Endothelial cell of umbilical vein (primary cell): ENCODE measurements around the gene ZNF81. TPM values are rescaled to one million over a fixed set of nuclear protein-coding genes. Genes with fewer than 3 reads are reported as not detected.
"Not testable (repeated sequence)": the region's sequence is repeated elsewhere in the genome, so short reads cannot be mapped to it uniquely, and the experiment has no call there.

Experiments
- BruUV-seq: library from RNA; stranded (reverse); fragments of 400-500 nt; replicated peaks from 2 replicates; lab custom pipeline; 2021; lab: Mats Ljungman, UMichigan
- CTCF ChIA-PET: fragments of 300-600, 350-600 bp; sonication (Branson Sonifier 250); formaldehyde crosslinking; loops from one replicate; lab custom pipeline; 2021; ENCODE audit warnings: antibody characterized with exemption, inconsistent platforms; lab: Charles Lee
- POLR2A ChIA-PET: fragments of 300-600, 350-600 bp; sonication (Branson Sonifier 250); formaldehyde crosslinking; loops from one replicate; lab custom pipeline; 2021; ENCODE audit warnings: antibody characterized with exemption, inconsistent platforms; lab: Charles Lee
- DNase-seq: peaks from one replicate; pipeline ENCODE4 v3.0.0-alpha.2; 2011; ENCODE audit warnings: low read depth, low spot score
- FAIRE-seq: peaks from 2 replicates; lab custom pipeline; 2011; peaks lifted over from hg19 to GRCh38; lab: Jason Lieb, UNC
- H2AFZ ChIP-seq: 2 replicates; pipeline ENCODE4 v1.6.0; 2012; ENCODE audit warnings: low read depth, low read length, control low read depth, inconsistent platforms
- H3K27ac ChIP-seq: 2 replicates; pipeline ENCODE4 v1.5.1; 2011; ENCODE audit warnings: low read depth, mild to moderate bottlenecking, control low read depth, low read length, moderate library complexity; ENCODE audit not compliant: insufficient read depth
- H3K27me3 ChIP-seq, 2 experiments: 2 replicates each; pipeline versions ENCODE4 v1.6.0 to v1.6.1; 2011; ENCODE audit warnings: low read length in 2 of 2, mixed read lengths in 1 of 2; ENCODE audit not compliant: control insufficient read depth in 2 of 2, insufficient read depth in 2 of 2
- H3K36me3 ChIP-seq, 2 experiments: 2 replicates in 1 of 2; 3 replicates in 1 of 2; pipeline ENCODE4 v1.5.1; 2011; ENCODE audit warnings: low read length in 2 of 2, mild to moderate bottlenecking in 1 of 2, moderate library complexity in 1 of 2; ENCODE audit not compliant: control insufficient read depth in 2 of 2, insufficient read depth in 2 of 2; ENCODE audit errors: extremely low read depth in 1 of 2
- H3K4me1 ChIP-seq: 3 replicates; pipeline ENCODE4 v1.5.1; 2011; ENCODE audit warnings: mild to moderate bottlenecking, low read length; ENCODE audit not compliant: control insufficient read depth, insufficient read depth; ENCODE audit errors: extremely low read depth
- H3K4me2 ChIP-seq: 2 replicates; pipeline ENCODE4 v1.6.1; 2011; ENCODE audit warnings: low read length, control low read depth, mixed read lengths; ENCODE audit not compliant: insufficient read depth
- H3K4me3 ChIP-seq, 3 experiments: fragments of 200-600 bp in 1 of 3; sonication (generic), shearing (Covaris generic) in 1 of 3; replicated peaks in 1 of 3; 2 replicates each; pipeline ENCODE4 v1.5.1; 2011 to 2016; ENCODE audit warnings: control low read depth in 3 of 3, low read length in 3 of 3, mild to moderate bottlenecking in 2 of 3, inconsistent platforms in 1 of 3, low read depth in 1 of 3, moderate library complexity in 1 of 3; ENCODE audit not compliant: insufficient read depth in 1 of 3
- H3K79me2 ChIP-seq: 2 replicates; pipeline ENCODE4 v1.6.0; 2012; ENCODE audit warnings: low read length, inconsistent platforms; ENCODE audit not compliant: control insufficient read depth, insufficient read depth
- H3K9ac ChIP-seq: replicated peaks from 2 replicates; pipeline ENCODE3; 2011; ENCODE audit warnings: low read length, control low read depth; ENCODE audit not compliant: insufficient read depth; ENCODE audit errors: extremely low read depth
- H3K9me1 ChIP-seq: replicated peaks from 3 replicates; pipeline ENCODE4 v1.6.0; 2011; ENCODE audit warnings: mild to moderate bottlenecking, low read length; ENCODE audit not compliant: control insufficient read depth, insufficient read depth; ENCODE audit errors: extremely low read depth
- H3K9me3 ChIP-seq: replicated peaks from 2 replicates; pipeline ENCODE4 v1.5.1; 2012; ENCODE audit warnings: low read length, inconsistent platforms; ENCODE audit not compliant: control insufficient read depth, insufficient read depth
- H4K20me1 ChIP-seq: replicated peaks from 2 replicates; pipeline ENCODE3; 2011; ENCODE audit warnings: mild to moderate bottlenecking, low read length; ENCODE audit not compliant: control insufficient read depth, insufficient read depth; ENCODE audit errors: extremely low read depth
- EZH2 ChIP-seq: IDR thresholded peaks from 2 replicates; pipeline ENCODE4 v1.6.1; 2012; ENCODE audit warnings: borderline replicate concordance, low read depth, mild to moderate bottlenecking, moderate library complexity, low read length, inconsistent platforms; ENCODE audit not compliant: severe bottlenecking
- FOS ChIP-seq: IDR thresholded peaks from 2 replicates; pipeline ENCODE4 v1.6.1; 2011; ENCODE audit warnings: mild to moderate bottlenecking, low read length, moderate library complexity, borderline replicate concordance; ENCODE audit not compliant: insufficient read depth
- GATA2 ChIP-seq: IDR thresholded peaks from 2 replicates; pipeline ENCODE4 v1.7.0; 2011; ENCODE audit warnings: low read depth, mild to moderate bottlenecking, moderate library complexity, mixed read lengths, low read length; ENCODE audit not compliant: insufficient read length, insufficient read depth
- JUN ChIP-seq: IDR thresholded peaks from 2 replicates; pipeline ENCODE4 v1.6.1; 2011; ENCODE audit warnings: borderline replicate concordance, low read depth; ENCODE audit not compliant: insufficient read length, insufficient read depth
- MYC ChIP-seq: IDR thresholded peaks from one replicate; pipeline ENCODE4 v1.6.1; 2011; ENCODE audit warnings: mild to moderate bottlenecking, low read depth, low read length
- POLR2A ChIP-seq: IDR thresholded peaks from 2 replicates; pipeline ENCODE4 v1.6.1; 2012; ENCODE audit warnings: low read depth, mild to moderate bottlenecking, control low read depth, low read length
- POLR2AphosphoS5 ChIP-seq: IDR thresholded peaks from 2 replicates; pipeline ENCODE4 v1.6.1; 2012; ENCODE audit warnings: low read depth, mild to moderate bottlenecking, control low read depth, low read length, moderate library complexity; ENCODE audit not compliant: insufficient read depth
- dilution Hi-C: fragments of 300-500 bp; cut with MboI; formaldehyde crosslinking; loops from one replicate; pipeline ENCODE4 v1.15.0; 2019; ENCODE audit warnings: low sequenced_read_pairs; ENCODE audit not compliant: extremely low pct_ligation_motif_present
- intact Hi-C: fragments of 100-400 bp; cut with micrococcal nuclease; formaldehyde crosslinking; loops from one replicate; pipeline ENCODE4 v1.10.0; 2022
- polyA plus RNA-seq, 4 experiments: library from polyadenylated mRNA; depleted of rRNA in 3 of 4; stranded (reverse) in 3 of 4; unstranded in 1 of 4; fragments of >200 nt; gene quantifications; 2 replicates each; pipeline versions ENCODE4 v1.2.1 to v1.2.3, GENCODE V29; 2011 to 2012; ENCODE audit warnings: missing spikeins in 1 of 4
- total RNA-seq: library from RNA; stranded (reverse); gene quantifications from 2 replicates; pipeline ENCODE4 v1.2.3, GENCODE V29; 2021
- TF ChIP-seq, protein P1 (sequence below): IDR thresholded peaks from 2 replicates; pipeline ENCODE4 v1.6.1; 2011; ENCODE audit not compliant: insufficient read depth, insufficient read length
- TF ChIP-seq, protein P2 (sequence below), 2 donors: IDR thresholded peaks; 1 replicate in 1 of 2; 2 replicates in 1 of 2; pipeline ENCODE4 v1.5.1; 2011; ENCODE audit warnings: low read length in 2 of 2, mild to moderate bottlenecking in 2 of 2, moderate library complexity in 2 of 2, control low read depth in 1 of 2, inconsistent platforms in 1 of 2, low read depth in 1 of 2; ENCODE audit not compliant: insufficient read depth in 1 of 2; ENCODE audit errors: extremely low read depth in 1 of 2

Gene ZNF81
- total and polyA plus RNA-seq, 2 donors (not counting 3 experiments of a cell fraction or from before 2014, with no cell fraction given): 2.7 to 6.4 TPM

DNA sequence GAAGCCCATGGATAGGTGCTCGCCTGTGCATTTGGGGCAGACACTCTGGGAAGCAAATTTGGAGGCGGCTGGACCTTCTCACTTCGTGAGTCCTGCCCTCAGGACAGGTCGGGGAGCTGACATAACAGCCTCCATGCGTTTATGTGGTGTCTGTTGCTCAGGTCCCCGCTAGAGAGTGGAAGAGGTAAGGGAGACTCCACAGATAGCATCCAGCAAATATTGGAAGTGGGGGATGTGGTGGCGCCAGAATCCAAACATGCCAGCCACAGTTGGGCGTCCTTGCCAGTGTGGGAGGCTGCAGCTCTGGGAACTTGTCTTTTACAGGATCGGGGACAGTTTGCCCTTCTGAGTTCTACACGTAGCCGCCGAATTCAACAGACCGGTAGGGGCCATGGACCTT is 119.3 kb downstream of the ZNF81 start:
- intact Hi-C loops: no loop called here
- Histone ChIP-seq H3K4me1 (no peaks in the 10 kb centered on the region), H3K36me3 (no peaks in the 10 kb centered on the region), H3K9me1 (no peaks in the 10 kb centered on the region), H3K4me2 (no peak overlapping the region), H3K9me3 (no peaks in the 10 kb centered on the region), H3K4me3 (no peak overlapping the region), H4K20me1 (no peaks in the 10 kb centered on the region), H3K27ac (no peak overlapping the region), H3K9ac (no peak overlapping the region), H3K79me2 (no peaks in the 10 kb centered on the region), H3K27me3 (no peaks in the 10 kb centered on the region), H2AFZ (no peak overlapping the region)
- ChIA-PET CTCF (no interaction called here), POLR2A (no interaction called here)
- FAIRE-seq (no peak), DNase-seq (no peak)
- TF ChIP-seq POLR2A: no peak
- TF ChIP-seq POLR2AphosphoS5: no peak
- no peak for TF ChIP-seq GATA2
- TF ChIP-seq, protein P1, sequence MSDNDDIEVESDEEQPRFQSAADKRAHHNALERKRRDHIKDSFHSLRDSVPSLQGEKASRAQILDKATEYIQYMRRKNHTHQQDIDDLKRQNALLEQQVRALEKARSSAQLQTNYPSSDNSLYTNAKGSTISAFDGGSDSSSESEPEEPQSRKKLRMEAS: no peak
- TF ChIP-seq EZH2: no peak
- TF ChIP-seq FOS: no peak
- no peak for TF ChIP-seq JUN
- TF ChIP-seq, protein P2, sequence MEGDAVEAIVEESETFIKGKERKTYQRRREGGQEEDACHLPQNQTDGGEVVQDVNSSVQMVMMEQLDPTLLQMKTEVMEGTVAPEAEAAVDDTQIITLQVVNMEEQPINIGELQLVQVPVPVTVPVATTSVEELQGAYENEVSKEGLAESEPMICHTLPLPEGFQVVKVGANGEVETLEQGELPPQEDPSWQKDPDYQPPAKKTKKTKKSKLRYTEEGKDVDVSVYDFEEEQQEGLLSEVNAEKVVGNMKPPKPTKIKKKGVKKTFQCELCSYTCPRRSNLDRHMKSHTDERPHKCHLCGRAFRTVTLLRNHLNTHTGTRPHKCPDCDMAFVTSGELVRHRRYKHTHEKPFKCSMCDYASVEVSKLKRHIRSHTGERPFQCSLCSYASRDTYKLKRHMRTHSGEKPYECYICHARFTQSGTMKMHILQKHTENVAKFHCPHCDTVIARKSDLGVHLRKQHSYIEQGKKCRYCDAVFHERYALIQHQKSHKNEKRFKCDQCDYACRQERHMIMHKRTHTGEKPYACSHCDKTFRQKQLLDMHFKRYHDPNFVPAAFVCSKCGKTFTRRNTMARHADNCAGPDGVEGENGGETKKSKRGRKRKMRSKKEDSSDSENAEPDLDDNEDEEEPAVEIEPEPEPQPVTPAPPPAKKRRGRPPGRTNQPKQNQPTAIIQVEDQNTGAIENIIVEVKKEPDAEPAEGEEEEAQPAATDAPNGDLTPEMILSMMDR (IDR thresholded peaks at IDR 0.05; ENCODE audit: extremely low read depth in 1 of 2, insufficient read depth in 1 of 2, low read depth in 1 of 2, low read length in 2 of 2): no peak
- TF ChIP-seq MYC: no peak
- dilution Hi-C loops: no loop called here
- no TSS peak for BruUV-seq

DNA sequence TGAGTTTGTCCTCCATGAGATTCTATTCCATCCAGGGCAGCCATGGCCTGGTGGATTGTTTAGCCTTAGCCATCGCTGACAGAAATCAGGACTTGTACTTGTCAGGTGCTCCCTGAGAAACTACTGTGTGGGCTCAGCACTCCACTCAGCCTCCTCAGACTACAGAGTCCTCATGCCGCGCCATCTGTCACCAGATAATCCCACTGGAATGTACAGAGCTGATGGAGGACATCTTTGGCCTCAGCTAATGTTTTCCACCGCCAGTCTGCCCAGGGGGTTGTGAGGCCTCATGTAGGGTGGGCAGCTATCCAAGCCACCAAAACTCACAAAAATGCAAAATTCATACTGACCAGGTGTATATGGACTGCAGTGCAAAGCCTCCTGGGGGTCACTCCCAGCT is 121.5 kb downstream of the ZNF81 start:
- intact Hi-C loops, H3K9me1 ChIP-seq, CTCF ChIA-PET, H3K27ac ChIP-seq, POLR2A ChIA-PET, DNase-seq, BruUV-seq, H2AFZ ChIP-seq, H3K36me3 ChIP-seq, H3K27me3 ChIP-seq, H3K9ac ChIP-seq, H3K4me1 ChIP-seq, H3K9me3 ChIP-seq, H3K4me2 ChIP-seq, H4K20me1 ChIP-seq, FAIRE-seq, H3K4me3 ChIP-seq, H3K79me2 ChIP-seq, dilution Hi-C loops: not testable (repeated sequence)
